ENCODE results near the gene CABP1.

Gene CABP1

GRCh38 chr12:120692524-120693033, 52.2 kb downstream of the CABP1 start:
- H3K4me3 ChIP-seq (replicated peaks in 1 of 2; ENCODE audit: low read depth in 2 of 2, low read length in 2 of 2) = no peak overlapping the region
- DNase-seq (ENCODE audit: low read depth in 2 of 2) = no peak
- TF ChIP-seq, protein P1, sequence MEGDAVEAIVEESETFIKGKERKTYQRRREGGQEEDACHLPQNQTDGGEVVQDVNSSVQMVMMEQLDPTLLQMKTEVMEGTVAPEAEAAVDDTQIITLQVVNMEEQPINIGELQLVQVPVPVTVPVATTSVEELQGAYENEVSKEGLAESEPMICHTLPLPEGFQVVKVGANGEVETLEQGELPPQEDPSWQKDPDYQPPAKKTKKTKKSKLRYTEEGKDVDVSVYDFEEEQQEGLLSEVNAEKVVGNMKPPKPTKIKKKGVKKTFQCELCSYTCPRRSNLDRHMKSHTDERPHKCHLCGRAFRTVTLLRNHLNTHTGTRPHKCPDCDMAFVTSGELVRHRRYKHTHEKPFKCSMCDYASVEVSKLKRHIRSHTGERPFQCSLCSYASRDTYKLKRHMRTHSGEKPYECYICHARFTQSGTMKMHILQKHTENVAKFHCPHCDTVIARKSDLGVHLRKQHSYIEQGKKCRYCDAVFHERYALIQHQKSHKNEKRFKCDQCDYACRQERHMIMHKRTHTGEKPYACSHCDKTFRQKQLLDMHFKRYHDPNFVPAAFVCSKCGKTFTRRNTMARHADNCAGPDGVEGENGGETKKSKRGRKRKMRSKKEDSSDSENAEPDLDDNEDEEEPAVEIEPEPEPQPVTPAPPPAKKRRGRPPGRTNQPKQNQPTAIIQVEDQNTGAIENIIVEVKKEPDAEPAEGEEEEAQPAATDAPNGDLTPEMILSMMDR (IDR thresholded peaks at IDR 0.05; ENCODE audit: low read depth, low read length) = no peak

DNA sequence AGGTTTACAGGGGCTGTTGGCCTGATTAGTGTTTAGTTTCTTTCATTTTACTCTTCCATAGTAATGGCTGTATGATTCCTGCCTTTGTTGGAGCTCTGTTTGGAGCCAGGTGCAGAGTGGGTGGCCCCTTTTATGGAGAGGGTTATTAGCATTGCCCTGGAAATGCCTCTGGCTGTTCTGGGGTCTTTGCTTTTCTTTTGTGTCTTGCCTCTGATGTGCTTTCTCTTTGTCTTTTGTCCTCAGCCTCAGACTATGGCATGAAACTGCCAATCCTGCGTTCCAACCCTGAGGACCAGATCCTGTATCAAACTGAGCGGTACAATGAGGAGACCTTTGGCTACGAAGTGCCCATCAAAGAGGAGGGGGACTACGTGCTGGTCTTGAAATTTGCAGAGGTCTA, 53.4 kb downstream of the CABP1 start:
- TF ChIP-seq, protein P1 (IDR thresholded peaks at IDR 0.05; ENCODE audit: low read depth, low read length) = no peak
- no peak for DNase-seq (ENCODE audit: low read depth in 2 of 2)
- no peak overlapping the region for H3K4me3 ChIP-seq (replicated peaks in 1 of 2; ENCODE audit: low read depth in 2 of 2, low read length in 2 of 2)

- TF ChIP-seq, protein P1 (IDR thresholded peaks at IDR 0.05; ENCODE audit: low read depth, low read length) = no peak
- no peak for DNase-seq (ENCODE audit: low read depth in 2 of 2)
- H3K4me3 ChIP-seq (replicated peaks in 1 of 2; ENCODE audit: low read depth in 2 of 2, low read length in 2 of 2) = no peak overlapping the region
Measured at GRCh38 chr12:120696626-120697025, 56.2 kb downstream of the CABP1 start.

GRCh38 chr12:120697344-120697743, 56.9 kb downstream of the CABP1 start:
- DNase-seq (ENCODE audit: low read depth in 2 of 2) = no peak
- no peak overlapping the region for H3K4me3 ChIP-seq (replicated peaks in 1 of 2; ENCODE audit: low read depth in 2 of 2, low read length in 2 of 2)
- TF ChIP-seq, protein P1 (IDR thresholded peaks at IDR 0.05; ENCODE audit: low read depth, low read length) = no peak

- no peak overlapping the region for H3K4me3 ChIP-seq (replicated peaks in 1 of 2; ENCODE audit: low read depth in 2 of 2, low read length in 2 of 2)
- no peak for DNase-seq (ENCODE audit: low read depth in 2 of 2)
- TF ChIP-seq, protein P1 (IDR thresholded peaks at IDR 0.05; ENCODE audit: low read depth, low read length) = no peak
Measured at GRCh38 chr12:120698665-120699064, 58.2 kb downstream of the CABP1 start.

- no peak for DNase-seq (ENCODE audit: low read depth in 2 of 2)
- TF ChIP-seq, protein P1 (IDR thresholded peaks at IDR 0.05; ENCODE audit: low read depth, low read length) = no peak
Measured at GRCh38 chr12:120699553-120699952, 59.1 kb downstream of the CABP1 start.

DNA sequence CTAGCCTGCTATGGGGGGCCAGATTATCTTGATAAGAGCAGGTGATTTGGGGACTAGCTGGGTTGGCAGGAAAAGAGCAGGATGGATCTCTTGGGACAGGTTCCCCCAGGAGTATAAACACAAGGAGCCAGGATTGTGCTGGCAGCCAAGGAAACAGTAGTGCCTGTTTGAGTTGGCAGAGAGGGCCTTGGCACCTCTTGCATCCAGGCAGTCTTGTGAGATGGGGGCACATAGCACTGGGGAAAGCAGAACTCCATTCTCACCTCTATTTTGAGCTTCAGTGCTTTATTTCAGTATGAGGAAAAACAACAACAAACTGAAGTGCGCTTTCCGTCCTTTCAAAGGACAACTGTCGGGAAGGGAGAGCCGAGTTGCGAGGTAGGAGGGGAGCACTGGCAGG, 60.5 kb downstream of the CABP1 start:
- no peak overlapping the region for H3K4me3 ChIP-seq (replicated peaks in 1 of 2; ENCODE audit: low read depth in 2 of 2, low read length in 2 of 2)
- TF ChIP-seq, protein P1 (IDR thresholded peaks at IDR 0.05; ENCODE audit: low read depth, low read length) = no peak
- no peak for DNase-seq (ENCODE audit: low read depth in 2 of 2)

More at GRCh38 chr12:120699553-120699952, 59.1 kb downstream of the CABP1 start:
- H3K4me3 ChIP-seq (replicated peaks in 1 of 2; ENCODE audit: low read depth in 2 of 2, low read length in 2 of 2) = no peak overlapping the region
